Body of pancreas (tissue), 4 donors: ENCODE results near the gene TSPAN14.

Experiments used
- POLR2A ChIP-seq, 3 donors: fragments of 450-650 bp; IDR thresholded peaks; one replicate each; pipeline ENCODE4 v1.6.1; 2016; ENCODE audit warnings: antibody characterized with exemption in 3 of 3, mild to moderate bottlenecking in 2 of 3
- TF ChIP-seq, protein P1 (sequence below), 7 experiments: fragments of 450-650 bp in 4 of 7; fragments of 200-600 bp in 3 of 7; sonication (generic) in 3 of 7; IDR thresholded peaks; one replicate each; pipeline ENCODE4 v1.5.1; 2016 to 2019; ENCODE audit warnings: antibody characterized with exemption in 7 of 7

GRCh38 chr10:80454513-80455460 is 677 bp downstream of the TSPAN14 start:
- TF ChIP-seq, protein P1, sequence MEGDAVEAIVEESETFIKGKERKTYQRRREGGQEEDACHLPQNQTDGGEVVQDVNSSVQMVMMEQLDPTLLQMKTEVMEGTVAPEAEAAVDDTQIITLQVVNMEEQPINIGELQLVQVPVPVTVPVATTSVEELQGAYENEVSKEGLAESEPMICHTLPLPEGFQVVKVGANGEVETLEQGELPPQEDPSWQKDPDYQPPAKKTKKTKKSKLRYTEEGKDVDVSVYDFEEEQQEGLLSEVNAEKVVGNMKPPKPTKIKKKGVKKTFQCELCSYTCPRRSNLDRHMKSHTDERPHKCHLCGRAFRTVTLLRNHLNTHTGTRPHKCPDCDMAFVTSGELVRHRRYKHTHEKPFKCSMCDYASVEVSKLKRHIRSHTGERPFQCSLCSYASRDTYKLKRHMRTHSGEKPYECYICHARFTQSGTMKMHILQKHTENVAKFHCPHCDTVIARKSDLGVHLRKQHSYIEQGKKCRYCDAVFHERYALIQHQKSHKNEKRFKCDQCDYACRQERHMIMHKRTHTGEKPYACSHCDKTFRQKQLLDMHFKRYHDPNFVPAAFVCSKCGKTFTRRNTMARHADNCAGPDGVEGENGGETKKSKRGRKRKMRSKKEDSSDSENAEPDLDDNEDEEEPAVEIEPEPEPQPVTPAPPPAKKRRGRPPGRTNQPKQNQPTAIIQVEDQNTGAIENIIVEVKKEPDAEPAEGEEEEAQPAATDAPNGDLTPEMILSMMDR (IDR thresholded peaks at IDR 0.05) = no peak
- TF ChIP-seq POLR2A (IDR thresholded peaks at IDR 0.05) = peak; percentile 27 to 70 (median 68)
